ENCODE measurements around the gene CEACAM7.
"Not testable (repeated sequence)": the region's sequence is repeated elsewhere in the genome, so short reads cannot be mapped to it uniquely, and the experiment has no call there.

CEACAM7 gene

GRCh38 chr19:41688098-41688497 is at the start of gene CEACAM7:
Gene CEACAM7 (minus strand): TSS chr19:41688270. CDS start chr19:41688165, 105 bp downstream.
- no peak for DNase-seq

DNA sequence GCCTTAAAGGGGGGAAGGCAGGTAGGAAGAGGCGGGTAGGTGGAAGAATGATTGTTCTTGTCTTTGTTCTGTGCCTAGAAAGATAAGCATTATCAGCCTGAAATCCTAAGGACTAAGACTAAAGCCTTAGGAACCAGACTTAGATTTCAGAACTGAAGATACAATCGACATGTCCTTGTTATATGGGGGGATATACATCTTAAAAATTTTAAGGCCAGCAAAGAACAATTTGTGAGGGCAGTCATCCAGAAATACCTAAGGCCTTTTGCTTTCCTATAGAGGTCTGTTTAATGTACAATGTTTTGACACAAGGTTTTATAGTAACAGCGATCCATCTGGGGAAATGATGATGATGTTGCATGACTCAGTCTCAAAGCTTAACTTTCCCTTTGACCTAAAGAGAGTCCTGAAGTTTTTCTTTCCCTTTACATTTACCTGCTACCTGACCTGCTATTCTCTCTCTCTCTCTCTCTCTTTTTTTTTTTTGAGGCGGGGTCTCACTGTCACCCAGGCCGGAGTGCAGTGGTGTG is 47.1 kb upstream of the CEACAM7 start:
- DNase-seq: no peak

DNA sequence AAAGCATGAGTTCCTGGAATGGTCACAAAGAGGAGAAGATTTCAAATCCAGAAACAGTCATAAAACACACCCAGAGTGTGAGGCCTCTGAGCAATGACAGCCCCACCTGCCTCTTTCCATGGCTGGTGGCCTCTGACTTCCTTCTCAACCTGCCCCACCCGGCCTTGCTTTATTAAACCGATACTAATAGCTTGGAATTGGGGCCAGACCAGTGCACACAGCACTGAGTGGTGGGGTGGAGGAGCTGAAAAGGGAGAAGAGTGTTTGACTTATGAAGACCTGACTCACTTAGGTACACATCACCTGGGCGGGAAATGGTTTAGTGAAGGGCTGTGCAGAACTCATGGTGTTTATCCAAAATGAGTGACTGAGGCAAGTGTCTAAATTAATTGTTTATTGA is 46.5 kb upstream of the CEACAM7 start:
- no peak for DNase-seq

- no peak for DNase-seq
Measured at GRCh38 chr19:41734156-41734555, 46.1 kb upstream of the CEACAM7 start.

- DNase-seq: no peak
Measured at GRCh38 chr19:41726493-41726892, 38.4 kb upstream of the CEACAM7 start.

DNA sequence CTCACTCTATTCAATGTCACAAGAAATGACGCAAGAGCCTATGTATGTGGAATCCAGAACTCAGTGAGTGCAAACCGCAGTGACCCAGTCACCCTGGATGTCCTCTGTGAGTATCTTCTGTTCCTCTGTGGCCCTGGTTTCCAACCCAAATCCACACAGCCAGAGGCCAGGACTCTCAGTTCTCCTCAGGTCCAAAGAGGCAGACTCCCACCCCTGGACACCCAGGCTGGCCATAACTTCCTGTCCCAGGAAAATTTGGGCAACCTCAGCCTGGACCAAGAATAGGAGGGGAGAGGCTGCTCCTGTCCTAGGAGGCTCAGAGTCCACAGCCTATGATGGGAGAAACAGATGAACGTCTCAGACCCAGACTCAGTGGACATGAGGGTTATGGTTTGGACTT is 32.0 kb upstream of the CEACAM7 start:
- DNase-seq: no peak

DNA sequence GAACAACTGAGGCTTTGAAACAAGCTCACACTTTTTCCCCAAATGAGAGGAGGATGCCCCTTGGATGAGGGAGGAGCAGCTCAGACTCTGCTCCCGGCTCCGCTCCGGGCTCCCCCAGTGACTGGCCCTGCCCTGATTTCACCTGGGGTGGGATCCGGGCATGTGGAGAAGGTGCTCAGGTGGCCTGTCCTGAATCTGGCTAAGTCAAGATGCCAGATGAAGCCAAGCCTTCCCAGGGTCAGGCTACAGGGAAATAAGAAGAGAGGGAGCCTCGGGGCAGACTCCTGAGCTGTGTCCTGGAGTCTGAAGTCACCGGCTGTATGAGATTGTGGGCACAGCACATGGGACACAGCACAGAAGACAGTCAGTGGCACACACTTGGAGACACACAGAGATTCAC is 30.7 kb upstream of the CEACAM7 start:
- DNase-seq: no peak

- DNase-seq: no peak
Measured at GRCh38 chr19:41714598-41714997, 26.5 kb upstream of the CEACAM7 start.

- DNase-seq: no peak
Measured at GRCh38 chr19:41711376-41712261, 23.5 kb upstream of the CEACAM7 start.

DNA sequence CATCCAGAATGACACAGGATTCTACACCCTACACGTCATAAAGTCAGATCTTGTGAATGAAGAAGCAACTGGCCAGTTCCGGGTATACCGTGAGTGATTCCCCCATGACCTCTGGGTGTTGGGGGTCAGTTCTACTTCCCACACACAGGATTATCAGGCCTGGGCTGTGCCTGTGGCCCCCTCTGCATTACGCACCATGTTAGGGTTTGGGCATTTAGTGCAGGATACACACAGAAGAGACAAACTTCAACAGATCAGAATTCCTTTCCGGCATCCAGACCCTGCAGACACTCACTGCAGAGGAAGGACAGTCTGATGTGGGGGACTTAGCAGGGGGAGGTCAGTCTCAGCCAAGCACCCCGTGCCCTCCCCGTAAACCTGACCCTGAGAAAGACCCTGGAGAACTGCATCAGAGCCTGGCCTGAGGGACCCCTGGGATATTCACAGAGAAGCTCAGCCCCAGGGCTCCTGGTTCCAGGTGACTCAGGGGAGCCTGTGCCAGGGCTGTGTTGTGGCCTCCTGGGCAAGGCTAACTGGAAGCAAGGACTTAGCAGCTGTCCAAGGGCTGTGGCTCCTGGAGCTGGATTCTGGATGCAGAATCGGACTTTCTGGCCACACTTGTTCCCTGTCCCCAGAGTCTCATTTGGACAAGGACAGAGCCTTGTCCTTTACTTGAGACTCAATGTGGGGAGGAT is 22.0 kb upstream of the CEACAM7 start:
- DNase-seq: no peak

DNA sequence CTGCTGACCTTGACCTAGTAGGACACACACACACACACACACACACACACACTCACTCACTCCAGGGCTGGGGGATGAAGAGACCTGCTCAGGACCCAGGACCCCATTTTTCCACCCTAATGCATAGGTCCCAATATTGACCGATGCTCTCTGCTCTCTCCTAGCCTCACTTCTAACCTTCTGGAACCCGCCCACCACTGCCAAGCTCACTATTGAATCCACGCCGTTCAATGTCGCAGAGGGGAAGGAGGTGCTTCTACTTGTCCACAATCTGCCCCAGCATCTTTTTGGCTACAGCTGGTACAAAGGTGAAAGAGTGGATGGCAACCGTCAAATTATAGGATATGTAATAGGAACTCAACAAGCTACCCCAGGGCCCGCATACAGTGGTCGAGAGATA is 21.4 kb upstream of the CEACAM7 start:
- not testable (repeated sequence) for DNase-seq

- DNase-seq: no peak
Measured at GRCh38 chr19:41708481-41708880, 20.4 kb upstream of the CEACAM7 start, which contains the start of gene CEACAM5. Gene CEACAM5 (plus strand): TSS chr19:41708626. CDS start chr19:41708732, 106 bp downstream.

GRCh38 chr19:41707871-41708371 is 19.9 kb upstream of the CEACAM7 start:
- no peak for DNase-seq

DNA sequence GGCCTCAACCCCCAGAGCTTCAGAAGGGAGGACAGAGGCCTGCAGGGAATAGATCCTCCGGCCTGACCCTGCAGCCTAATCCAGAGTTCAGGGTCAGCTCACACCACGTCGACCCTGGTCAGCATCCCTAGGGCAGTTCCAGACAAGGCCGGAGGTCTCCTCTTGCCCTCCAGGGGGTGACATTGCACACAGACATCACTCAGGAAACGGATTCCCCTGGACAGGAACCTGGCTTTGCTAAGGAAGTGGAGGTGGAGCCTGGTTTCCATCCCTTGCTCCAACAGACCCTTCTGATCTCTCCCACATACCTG is 19.4 kb upstream of the CEACAM7 start:
- no peak for DNase-seq

DNA sequence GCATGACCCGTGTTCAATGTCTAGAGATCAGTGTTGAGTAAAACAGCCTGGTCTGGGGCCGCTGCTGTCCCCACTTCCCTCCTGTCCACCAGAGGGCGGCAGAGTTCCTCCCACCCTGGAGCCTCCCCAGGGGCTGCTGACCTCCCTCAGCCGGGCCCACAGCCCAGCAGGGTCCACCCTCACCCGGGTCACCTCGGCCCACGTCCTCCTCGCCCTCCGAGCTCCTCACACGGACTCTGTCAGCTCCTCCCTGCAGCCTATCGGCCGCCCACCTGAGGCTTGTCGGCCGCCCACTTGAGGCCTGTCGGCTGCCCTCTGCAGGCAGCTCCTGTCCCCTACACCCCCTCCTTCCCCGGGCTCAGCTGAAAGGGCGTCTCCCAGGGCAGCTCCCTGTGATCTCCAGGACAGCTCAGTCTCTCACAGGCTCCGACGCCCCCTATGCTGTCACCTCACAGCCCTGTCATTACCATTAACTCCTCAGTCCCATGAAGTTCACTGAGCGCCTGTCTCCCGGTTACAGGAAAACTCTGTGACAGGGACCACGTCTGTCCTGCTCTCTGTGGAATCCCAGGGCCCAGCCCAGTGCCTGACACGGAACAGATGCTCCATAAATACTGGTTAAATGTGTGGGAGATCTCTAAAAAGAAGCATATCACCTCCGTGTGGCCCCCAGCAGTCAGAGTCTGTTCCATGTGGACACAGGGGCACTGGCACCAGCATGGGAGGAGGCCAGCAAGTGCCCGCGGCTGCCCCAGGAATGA is 18.9 kb upstream of the CEACAM7 start:
- no peak for DNase-seq

- DNase-seq: no peak
Measured at GRCh38 chr19:41705393-41706174, 17.5 kb upstream of the CEACAM7 start.

- DNase-seq: no peak
Measured at GRCh38 chr19:41703602-41704293, 15.7 kb upstream of the CEACAM7 start.

GRCh38 chr19:41702171-41702651 is 14.1 kb upstream of the CEACAM7 start:
- DNase-seq: no peak

DNA sequence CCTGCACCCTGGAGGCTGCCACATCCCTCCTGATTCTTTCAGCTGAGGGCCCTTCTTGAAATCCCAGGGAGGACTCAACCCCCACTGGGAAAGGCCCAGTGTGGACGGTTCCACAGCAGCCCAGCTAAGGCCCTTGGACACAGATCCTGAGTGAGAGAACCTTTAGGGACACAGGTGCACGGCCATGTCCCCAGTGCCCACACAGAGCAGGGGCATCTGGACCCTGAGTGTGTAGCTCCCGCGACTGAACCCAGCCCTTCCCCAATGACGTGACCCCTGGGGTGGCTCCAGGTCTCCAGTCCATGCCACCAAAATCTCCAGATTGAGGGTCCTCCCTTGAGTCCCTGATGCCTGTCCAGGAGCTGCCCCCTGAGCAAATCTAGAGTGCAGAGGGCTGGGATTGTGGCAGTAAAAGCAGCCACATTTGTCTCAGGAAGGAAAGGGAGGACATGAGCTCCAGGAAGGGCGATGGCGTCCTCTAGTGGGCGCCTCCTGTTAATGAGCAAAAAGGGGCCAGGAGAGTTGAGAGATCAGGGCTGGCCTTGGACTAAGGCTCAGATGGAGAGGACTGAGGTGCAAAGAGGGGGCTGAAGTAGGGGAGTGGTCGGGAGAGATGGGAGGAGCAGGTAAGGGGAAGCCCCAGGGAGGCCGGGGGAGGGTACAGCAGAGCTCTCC is 13.5 kb upstream of the CEACAM7 start:
- no peak for DNase-seq

DNA sequence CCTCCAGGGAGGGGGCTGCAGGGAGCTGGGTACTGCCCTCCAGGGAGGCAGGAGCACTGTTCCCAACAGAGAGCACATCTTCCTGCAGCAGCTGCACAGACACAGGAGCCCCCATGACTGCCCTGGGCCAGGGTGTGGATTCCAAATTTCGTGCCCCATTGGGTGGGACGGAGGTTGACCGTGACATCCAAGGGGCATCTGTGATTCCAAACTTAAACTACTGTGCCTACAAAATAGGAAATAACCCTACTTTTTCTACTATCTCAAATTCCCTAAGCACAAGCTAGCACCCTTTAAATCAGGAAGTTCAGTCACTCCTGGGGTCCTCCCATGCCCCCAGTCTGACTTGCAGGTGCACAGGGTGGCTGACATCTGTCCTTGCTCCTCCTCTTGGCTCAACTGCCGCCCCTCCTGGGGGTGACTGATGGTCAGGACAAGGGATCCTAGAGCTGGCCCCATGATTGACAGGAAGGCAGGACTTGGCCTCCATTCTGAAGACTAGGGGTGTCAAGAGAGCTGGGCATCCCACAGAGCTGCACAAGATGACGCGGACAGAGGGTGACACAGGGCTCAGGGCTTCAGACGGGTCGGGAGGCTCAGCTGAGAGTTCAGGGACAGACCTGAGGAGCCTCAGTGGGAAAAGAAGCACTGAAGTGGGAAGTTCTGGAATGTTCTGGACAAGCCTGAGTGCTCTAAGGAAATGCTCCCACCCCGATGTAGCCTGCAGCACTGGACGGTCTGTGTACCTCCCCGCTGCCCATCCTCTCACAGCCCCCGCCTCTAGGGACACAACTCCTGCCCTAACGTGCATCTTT is 12.5 kb upstream of the CEACAM7 start:
- no peak for DNase-seq

Data from amniotic stem cell (primary cell).